ENCODE results near the gene ZNF22.

The ZNF22 gene

DNA sequence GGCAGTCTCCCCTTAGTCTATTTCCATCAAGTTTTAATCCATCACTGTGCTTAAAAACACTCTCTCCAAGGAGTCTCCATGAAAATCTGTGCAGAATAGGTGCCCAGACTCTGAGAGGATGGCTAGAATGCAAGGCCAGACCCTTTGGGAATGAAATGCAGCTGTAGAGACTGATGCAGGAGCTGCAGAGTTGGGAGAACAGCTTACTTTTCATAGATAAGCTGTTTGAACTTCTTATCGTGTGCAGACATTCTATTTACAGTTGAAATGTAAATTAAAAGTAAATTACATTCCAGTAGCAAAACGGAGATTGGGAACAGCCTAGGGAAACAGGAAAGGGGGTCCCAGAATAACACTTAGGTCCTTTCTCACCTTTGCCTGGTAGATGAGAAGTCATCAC lies 14.9 kb downstream of the ZNF22 start:
- no peak for DNase-seq (ENCODE audit: low read depth in 3 of 3)

DNA sequence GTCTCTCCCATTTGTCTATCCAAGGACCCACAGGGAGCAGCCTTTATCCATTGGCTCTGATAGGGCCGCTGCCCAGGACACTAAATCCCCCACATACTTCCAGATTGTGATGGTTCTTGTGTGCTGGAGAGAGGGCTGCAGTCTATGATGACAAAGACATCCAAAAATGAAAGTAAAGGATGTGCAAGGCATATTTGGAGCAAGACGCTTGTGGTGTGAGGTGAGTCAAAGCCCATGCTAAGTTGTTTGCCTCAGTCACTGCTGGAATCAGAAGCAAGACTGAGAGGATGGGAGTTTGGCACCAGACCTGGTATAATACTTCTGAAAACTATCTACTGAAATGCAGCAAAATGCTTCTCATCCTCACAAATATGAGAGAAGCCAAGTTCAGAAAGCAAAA lies 22.7 kb downstream of the ZNF22 start:
- DNase-seq (ENCODE audit: low read depth in 3 of 3) = no peak

- DNase-seq (ENCODE audit: low read depth in 3 of 3) = no peak
Measured at GRCh38 chr10:45034301-45034700, 33.6 kb downstream of the ZNF22 start.

DNA sequence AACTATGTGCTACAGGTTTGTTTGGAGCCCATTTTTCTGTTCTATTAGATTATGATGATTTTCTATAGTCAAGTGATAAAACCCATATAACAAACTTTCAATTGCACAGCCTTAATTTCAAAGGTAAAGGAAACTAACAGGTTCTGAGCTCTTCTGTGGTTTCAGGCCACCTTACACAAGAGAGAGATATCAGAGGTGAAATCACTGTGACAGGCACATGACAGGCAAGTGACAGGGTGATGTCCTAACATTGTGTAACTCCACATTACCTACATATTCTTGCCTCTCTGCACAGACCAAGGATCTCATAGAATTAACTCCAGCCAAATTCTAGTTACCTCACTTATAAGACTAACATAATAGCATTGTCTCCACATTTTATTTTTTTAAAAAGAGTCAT lies 35.0 kb downstream of the ZNF22 start:
- no peak for DNase-seq (ENCODE audit: low read depth in 3 of 3)

DNA sequence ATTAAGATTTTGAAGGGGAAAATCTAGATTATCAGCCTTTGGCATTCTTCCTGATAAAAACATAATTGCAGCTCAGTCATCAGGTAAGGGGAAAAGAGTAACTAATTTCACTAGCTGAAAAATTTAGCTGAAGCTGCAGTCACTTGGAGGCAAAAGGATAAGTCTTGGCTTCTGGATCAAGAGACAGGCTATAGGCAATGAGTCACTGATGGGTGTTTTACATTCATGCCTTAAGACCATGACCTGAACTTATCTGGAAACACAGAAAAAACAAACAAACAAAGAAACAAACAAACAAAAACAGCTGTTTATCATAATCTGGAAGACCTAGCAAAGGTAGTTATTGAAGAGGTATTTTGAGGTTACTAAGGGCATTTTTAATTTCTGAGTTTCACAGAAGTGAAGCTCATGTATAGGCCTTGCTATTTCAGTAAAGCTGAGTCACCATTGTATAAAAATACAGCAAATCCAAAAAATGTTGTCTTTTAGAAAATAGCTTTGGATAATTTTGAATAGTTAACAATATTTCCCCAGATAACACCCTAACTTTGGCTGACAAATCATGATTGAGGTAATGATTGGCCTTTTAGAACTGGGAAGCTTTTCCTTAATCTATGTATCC lies 40.3 kb downstream of the ZNF22 start:
- DNase-seq (ENCODE audit: low read depth in 3 of 3) = no peak

DNA sequence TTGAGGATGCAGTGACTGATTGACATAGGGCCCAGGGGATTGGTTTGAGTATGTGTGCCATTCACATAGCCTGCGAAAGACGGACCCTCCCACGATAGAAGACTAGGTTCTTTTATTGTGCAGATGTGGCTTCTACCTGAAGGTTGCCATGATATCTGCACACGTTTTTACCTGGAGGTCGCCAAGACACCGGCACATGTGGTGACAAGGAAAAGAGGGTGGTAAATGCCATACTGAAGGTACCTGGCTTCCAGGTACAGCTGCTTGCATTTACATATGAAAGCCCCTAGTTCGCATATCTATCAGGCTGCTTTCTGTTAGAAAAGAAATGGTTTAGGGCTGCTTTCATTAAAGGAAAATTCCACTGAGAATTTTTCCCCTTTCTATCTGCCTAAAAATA lies 43.6 kb downstream of the ZNF22 start:
- DNase-seq (ENCODE audit: low read depth in 3 of 3) = no peak

DNA sequence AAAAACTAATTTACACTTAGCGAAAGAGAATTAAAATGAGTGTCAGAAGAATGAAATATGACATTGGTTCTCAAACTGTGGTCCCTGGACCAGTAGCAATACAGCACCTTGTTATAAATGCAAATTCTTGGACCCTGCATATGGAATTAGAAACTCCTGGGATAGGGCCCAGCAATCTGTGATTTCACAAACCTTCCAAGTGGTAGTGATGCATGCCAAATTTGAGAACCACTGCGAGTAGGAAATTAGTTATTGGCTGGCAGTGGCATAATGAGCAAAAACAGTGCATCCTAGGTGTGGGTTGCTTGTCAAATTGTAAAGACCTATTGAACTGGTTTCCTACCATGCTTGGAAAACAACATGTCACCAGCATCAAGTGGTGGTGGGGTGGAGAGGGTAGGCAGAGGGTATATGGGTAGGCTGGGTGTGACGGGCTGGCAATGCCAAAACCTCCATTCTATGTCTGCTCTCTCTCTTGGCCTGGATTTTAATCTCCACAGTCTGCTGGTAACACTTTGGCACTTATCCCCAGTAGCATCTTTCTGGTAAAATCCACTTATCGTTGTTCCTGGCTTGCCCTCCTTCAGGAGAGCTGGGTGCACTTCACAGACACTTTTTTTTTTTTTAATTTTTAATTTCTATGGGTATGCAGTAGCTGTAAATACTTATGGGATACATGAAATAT lies 50.0 kb downstream of the ZNF22 start:
- DNase-seq (ENCODE audit: low read depth in 3 of 3) = no peak

- no peak for DNase-seq (ENCODE audit: low read depth in 3 of 3)
Measured at GRCh38 chr10:45052700-45053099, 52.0 kb downstream of the ZNF22 start.

GRCh38 chr10:45053569-45054100 lies 52.9 kb downstream of the ZNF22 start:
- DNase-seq (ENCODE audit: low read depth in 3 of 3) = no peak

Measured in stimulated activated CD4-positive, alpha-beta T cell treated with anti-CD3 and anti-CD28 coated beads, TNF-alpha, amount 100 ng/mL, for 24 hours (primary cell).